HG02981 (cell line): ENCODE results near the gene GPI.
"Not testable (repeated sequence)": the region's sequence is repeated elsewhere in the genome, so short reads cannot be mapped to it uniquely, and the experiment has no call there.

ENCODE experiments used
- ATAC-seq: cut with Tn5 transposase; IDR thresholded peaks from one replicate; pipeline ENCODE4 v1.9.1; 2021; ENCODE audit warnings: mild to moderate bottlenecking, moderate library complexity; ENCODE audit not compliant: unreplicated experiment

GPI gene

GRCh38 chr19:34364830-34365462 is at the start of gene GPI:
Gene GPI (plus strand): TSS chr19:34365196. CDS start chr19:34365267, 71 bp downstream.
- peak; percentile 54 for ATAC-seq

- no peak for ATAC-seq
These were observed 48.7 kb upstream of the GPI start for GRCh38 chr19:34316247-34316646.

GRCh38 chr19:34316741-34317301 is 48.2 kb upstream of the GPI start:
- no peak for ATAC-seq

- no peak for ATAC-seq
These were observed 47.6 kb upstream of the GPI start for GRCh38 chr19:34317311-34317927.

- no peak for ATAC-seq
These were observed 45.8 kb upstream of the GPI start for GRCh38 chr19:34319230-34319585.

- no peak for ATAC-seq
These were observed 45.2 kb upstream of the GPI start for GRCh38 chr19:34319785-34320184.

GRCh38 chr19:34320277-34320676 is 44.7 kb upstream of the GPI start:
- ATAC-seq = no peak

GRCh38 chr19:34321735-34322134 is 43.3 kb upstream of the GPI start:
- ATAC-seq = no peak

GRCh38 chr19:34323433-34324204 is 41.4 kb upstream of the GPI start:
- ATAC-seq = no peak

GRCh38 chr19:34324320-34324719 is 40.7 kb upstream of the GPI start:
- ATAC-seq = no peak

- ATAC-seq = no peak
These were observed 39.8 kb upstream of the GPI start for GRCh38 chr19:34325181-34325580.

GRCh38 chr19:34325981-34326787 is 38.8 kb upstream of the GPI start:
- no peak for ATAC-seq

- ATAC-seq = no peak
These were observed 37.1 kb upstream of the GPI start for GRCh38 chr19:34327851-34328250.

GRCh38 chr19:34328982-34329381 is 36.0 kb upstream of the GPI start:
- ATAC-seq = no peak

- ATAC-seq = no peak
These were observed 34.9 kb upstream of the GPI start for GRCh38 chr19:34330116-34330515.

- not testable (repeated sequence) for ATAC-seq
These were observed 34.4 kb upstream of the GPI start for GRCh38 chr19:34330596-34330995.

- not testable (repeated sequence) for ATAC-seq
These were observed 33.4 kb upstream of the GPI start for GRCh38 chr19:34331596-34331995.

- no peak for ATAC-seq
These were observed 32.8 kb upstream of the GPI start for GRCh38 chr19:34332027-34332760.

GRCh38 chr19:34335914-34336313 is 29.1 kb upstream of the GPI start:
- ATAC-seq = no peak

GRCh38 chr19:34336781-34337271 is 28.2 kb upstream of the GPI start:
- ATAC-seq = no peak
